NCI-H2227 (cell line): ENCODE data around the gene ATF5.

Experiments
- DNase-seq: peaks from one replicate; lab custom pipeline; 2025; ENCODE audit not compliant: unreplicated experiment; lab: John Stamatoyannopoulos, UW

The ATF5 gene

GRCh38 chr19:49929121-49929610, at the start of gene ATF5, which contains the start of gene NUP62:
Gene ATF5, plus strand, starts transcription at chr19:49929205. Its CDS starts 1,646 bp downstream, at chr19:49930851.
Gene NUP62, minus strand, starts transcription at chr19:49929504. Its CDS starts 19,697 bp downstream, at chr19:49909807.
- DNase-seq: peak; percentile 92

- DNase-seq: no peak
Measured at GRCh38 chr19:49879243-49879963, 49.6 kb upstream of the ATF5 start.

- DNase-seq: no peak
Measured at GRCh38 chr19:49880162-49880869, 48.7 kb upstream of the ATF5 start.

- DNase-seq: no peak
Measured at GRCh38 chr19:49881186-49881585, 47.8 kb upstream of the ATF5 start.

GRCh38 chr19:49881672-49882394, 47.2 kb upstream of the ATF5 start:
- no peak for DNase-seq

- no peak for DNase-seq
Measured at GRCh38 chr19:49882643-49883042, 46.4 kb upstream of the ATF5 start.

GRCh38 chr19:49883094-49883493, 45.9 kb upstream of the ATF5 start:
- DNase-seq: no peak

GRCh38 chr19:49884109-49884508, 44.9 kb upstream of the ATF5 start:
- no peak for DNase-seq

- no peak for DNase-seq
Measured at GRCh38 chr19:49884760-49885159, 44.2 kb upstream of the ATF5 start.

GRCh38 chr19:49887037-49887664, 41.9 kb upstream of the ATF5 start:
- no peak for DNase-seq

GRCh38 chr19:49887665-49888509, 41.1 kb upstream of the ATF5 start:
- DNase-seq: peak; percentile 27

- no peak for DNase-seq
Measured at GRCh38 chr19:49888510-49888824, 40.5 kb upstream of the ATF5 start.

- DNase-seq: no peak
Measured at GRCh38 chr19:49889038-49889686, 39.8 kb upstream of the ATF5 start.

GRCh38 chr19:49889687-49890348, 39.2 kb upstream of the ATF5 start:
- DNase-seq: no peak

GRCh38 chr19:49890349-49891311, 38.4 kb upstream of the ATF5 start:
- DNase-seq: no peak

- DNase-seq: no peak
Measured at GRCh38 chr19:49891393-49891792, 37.6 kb upstream of the ATF5 start.

GRCh38 chr19:49892716-49893115, 36.3 kb upstream of the ATF5 start:
- DNase-seq: no peak

- no peak for DNase-seq
Measured at GRCh38 chr19:49894011-49894664, 34.9 kb upstream of the ATF5 start.
